Mucosa of stomach (tissue), 1 donor: ENCODE data around the gene RPL36AL.
"Not testable (repeated sequence)": the region's sequence is repeated elsewhere in the genome, so short reads cannot be mapped to it uniquely, and the experiment has no call there.

Experiments
- H3K27me3 ChIP-seq: one replicate; pipeline ENCODE4 v1.7.0; 2013; ENCODE audit warnings: mild to moderate bottlenecking, low read length; ENCODE audit not compliant: control insufficient read depth, insufficient read depth
- H3K36me3 ChIP-seq: one replicate; pipeline ENCODE4 v1.7.0; 2013; ENCODE audit warnings: low read length; ENCODE audit not compliant: control insufficient read depth, insufficient read depth
- H3K4me1 ChIP-seq: one replicate; pipeline ENCODE4 v1.7.0; 2013; ENCODE audit warnings: mild to moderate bottlenecking, low read length; ENCODE audit not compliant: control insufficient read depth, insufficient read depth
- H3K4me3 ChIP-seq: one replicate; pipeline ENCODE4 v1.7.0; 2013; ENCODE audit warnings: low read length
- H3K9ac ChIP-seq: one replicate; pipeline ENCODE4 v1.7.0; 2013; ENCODE audit warnings: mild to moderate bottlenecking, low read length, moderate library complexity
- H3K9me3 ChIP-seq: one replicate; pipeline ENCODE4 v1.7.0; 2013; ENCODE audit warnings: mild to moderate bottlenecking, low read length, moderate library complexity; ENCODE audit not compliant: control insufficient read depth
- donor health status: Pancreatic carcinoma.

Gene RPL36AL

DNA sequence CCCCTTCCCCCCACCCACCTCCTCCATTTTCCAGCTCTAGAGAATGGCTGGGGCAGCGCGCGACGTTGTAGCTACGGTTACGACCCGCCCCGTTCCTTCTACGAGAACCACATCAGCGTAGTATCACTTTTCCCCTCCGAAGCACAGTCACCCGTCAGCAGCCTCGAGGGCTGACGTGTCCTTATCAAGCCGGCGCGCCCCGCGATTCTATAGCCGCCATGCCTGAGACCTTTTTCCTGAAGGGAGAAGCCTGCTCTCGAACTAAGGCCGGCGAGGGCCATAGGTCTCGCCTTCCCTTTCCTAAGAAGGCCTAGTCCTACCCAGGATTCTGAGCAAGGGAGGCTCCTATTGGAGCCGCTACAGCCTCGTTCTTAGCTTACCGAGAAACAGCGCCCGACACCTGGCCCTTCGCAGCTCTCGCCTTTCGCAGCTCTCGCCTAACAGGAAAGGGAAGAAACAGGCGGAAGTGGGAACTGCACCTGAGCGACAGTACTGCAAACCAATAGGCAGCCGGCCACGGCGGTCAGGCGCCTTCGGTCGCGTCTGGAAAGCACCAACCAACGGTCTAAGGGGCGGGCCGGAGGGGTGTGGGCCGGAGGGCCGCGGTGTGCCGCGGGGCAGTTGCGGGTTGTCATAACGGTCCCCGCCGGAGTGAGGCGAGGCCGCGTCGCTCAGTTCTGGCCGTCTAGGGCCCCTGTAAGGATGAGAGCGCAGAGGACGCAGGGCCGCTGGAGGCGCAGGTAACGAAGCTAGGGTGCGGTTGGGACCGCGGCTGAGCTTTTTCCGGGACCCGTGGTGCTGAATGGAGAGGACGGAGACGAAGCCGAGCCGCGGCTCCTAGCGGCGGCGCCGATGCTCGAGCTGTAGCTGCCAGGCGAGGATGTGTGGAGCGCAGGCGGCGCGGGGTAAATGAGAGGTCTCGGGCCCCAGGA lies at the start of gene RPL36AL, which contains the start of gene MGAT2:
TSS of gene RPL36AL (minus strand) at position 445 of the 932 bp plus-strand sequence. CDS start 1,522 bp downstream, outside the sequence.
TSS of gene MGAT2 (plus strand) at position 618 of the 932 bp plus-strand sequence. CDS start 470 bp downstream, outside the sequence.
- Histone ChIP-seq H3K4me3 (peak within 1 kb of the TSS; percentile 74), H3K36me3 (no peaks in the 10 kb centered on the region), H3K9me3 (no peaks in the 10 kb centered on the region), H3K4me1 (peaks cover 6% of the 10 kb centered on the region), H3K9ac (peak within 1 kb of the TSS; percentile 95), H3K27me3 (no peaks in the 10 kb centered on the region)

DNA sequence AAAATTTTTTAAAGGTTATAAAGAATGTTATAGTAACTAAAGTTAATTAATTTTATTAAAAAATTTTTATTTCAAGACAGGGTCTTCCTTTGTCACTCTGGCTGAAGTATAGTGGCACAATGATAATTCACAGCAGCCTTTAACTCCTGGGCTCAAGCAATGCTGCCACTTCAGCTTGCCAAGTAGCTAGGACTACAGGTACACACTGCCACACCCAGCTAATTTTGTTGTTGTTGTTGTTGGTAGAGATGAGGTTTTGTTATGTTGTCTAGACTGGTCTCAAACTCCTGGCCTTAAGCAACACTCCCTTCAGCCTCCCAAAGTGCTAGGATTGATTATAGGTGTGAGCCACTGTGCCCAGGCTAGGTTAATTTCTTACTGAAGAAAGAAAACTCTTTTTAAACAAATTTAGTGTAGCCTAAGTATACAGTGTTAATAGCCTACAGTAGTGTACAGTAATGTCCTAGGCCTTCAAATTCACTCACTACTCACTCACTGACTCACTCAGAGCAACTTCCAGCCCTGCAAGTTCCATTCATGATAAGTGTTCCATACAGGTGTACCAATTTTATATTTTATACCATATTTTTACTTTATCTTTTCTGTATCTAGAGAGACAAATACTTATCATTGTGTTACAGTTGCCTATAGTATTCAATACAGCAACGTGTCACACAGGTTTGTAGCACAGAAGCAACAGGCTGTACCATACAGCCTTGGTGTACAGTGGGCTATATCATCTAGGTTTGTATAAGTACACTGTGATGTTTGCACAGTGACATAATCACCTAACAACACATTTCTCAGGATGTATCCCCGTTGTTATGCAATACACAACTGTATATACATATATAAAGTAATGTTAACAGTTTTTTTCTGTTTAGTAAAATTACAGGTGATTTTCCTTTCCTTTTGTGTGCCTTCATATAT lies 39.4 kb upstream of the RPL36AL start:
- Histone ChIP-seq H3K27me3 (no peaks in the 10 kb centered on the region), H3K4me1 (peaks cover 18% of the 10 kb centered on the region), H3K9me3 (no peaks in the 10 kb centered on the region), H3K4me3 (no peak overlapping the region), H3K36me3 (no peaks in the 10 kb centered on the region), H3K9ac (no peak overlapping the region)

DNA sequence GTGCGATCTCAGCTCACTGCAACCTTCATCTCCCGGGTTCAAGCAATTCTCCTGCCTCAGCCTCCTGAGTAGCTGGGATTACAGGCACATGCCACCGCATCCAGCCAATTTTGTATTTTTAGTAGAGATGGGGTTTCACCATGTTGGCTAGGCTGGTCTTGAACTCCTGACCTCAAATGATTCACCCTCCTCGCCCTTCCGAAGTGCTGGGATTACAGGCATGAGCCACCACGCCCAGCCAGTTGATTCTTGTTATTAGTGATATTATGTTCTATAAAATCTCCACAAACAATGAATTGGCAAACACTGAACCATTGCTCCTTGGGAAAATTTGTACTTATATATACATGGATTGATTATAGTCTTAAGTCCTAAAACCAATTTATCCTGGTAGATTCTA lies 37.1 kb upstream of the RPL36AL start:
- H3K4me3 ChIP-seq, H3K36me3 ChIP-seq, H3K9ac ChIP-seq, H3K9me3 ChIP-seq, H3K27me3 ChIP-seq: not testable (repeated sequence)
- peaks cover 18% of the 10 kb centered on the region for H3K4me1 ChIP-seq

DNA sequence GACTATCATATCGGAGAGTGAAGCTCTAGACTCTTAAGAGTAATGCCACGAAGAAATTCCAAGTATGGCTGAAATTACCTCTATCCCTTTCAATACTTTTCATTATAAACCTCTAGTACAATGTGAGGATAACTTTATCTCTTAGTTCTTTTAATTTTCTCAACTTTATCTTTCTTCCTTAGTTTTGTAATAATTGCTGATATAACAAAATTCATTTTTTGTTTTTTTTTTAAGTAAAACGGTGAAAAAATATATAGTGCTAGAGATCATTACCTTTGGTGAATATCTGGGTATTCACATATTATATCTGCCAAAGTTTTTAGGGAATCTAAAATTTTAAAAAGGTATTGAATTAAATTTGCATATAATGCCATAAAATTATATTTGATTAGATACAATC lies 34.1 kb upstream of the RPL36AL start:
- Histone ChIP-seq H3K9me3 (no peaks in the 10 kb centered on the region), H3K36me3 (no peaks in the 10 kb centered on the region), H3K9ac (no peak overlapping the region), H3K4me1 (peaks cover 11% of the 10 kb centered on the region), H3K4me3 (no peak overlapping the region), H3K27me3 (no peaks in the 10 kb centered on the region)

DNA sequence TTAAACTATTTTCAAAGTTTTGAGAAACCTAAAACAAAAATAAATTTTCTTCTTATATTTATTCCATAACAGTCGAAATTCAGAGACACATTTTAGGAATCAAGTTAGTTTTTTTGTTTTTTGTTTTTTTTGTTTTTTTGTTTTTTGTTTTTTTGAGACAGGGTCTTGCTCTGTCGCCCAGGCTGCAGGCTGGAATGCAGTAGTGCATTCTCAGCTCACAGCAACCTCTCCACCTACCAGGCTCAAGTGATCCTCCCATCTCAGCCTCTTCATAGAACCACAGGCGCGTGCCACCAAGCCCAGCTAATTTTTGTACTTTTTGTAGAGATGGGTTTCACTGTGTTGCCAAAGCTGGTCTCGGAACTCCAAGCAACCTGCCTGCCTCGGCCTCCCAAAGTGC lies 33.1 kb upstream of the RPL36AL start:
- peaks cover 10% of the 10 kb centered on the region for H3K4me1 ChIP-seq
- H3K36me3 ChIP-seq, result no peaks in the 10 kb centered on the region
- H3K4me3 ChIP-seq, result no peak overlapping the region
- no peaks in the 10 kb centered on the region for H3K9me3 ChIP-seq
- H3K27me3 ChIP-seq, result no peaks in the 10 kb centered on the region
- H3K9ac ChIP-seq, result no peak overlapping the region

DNA sequence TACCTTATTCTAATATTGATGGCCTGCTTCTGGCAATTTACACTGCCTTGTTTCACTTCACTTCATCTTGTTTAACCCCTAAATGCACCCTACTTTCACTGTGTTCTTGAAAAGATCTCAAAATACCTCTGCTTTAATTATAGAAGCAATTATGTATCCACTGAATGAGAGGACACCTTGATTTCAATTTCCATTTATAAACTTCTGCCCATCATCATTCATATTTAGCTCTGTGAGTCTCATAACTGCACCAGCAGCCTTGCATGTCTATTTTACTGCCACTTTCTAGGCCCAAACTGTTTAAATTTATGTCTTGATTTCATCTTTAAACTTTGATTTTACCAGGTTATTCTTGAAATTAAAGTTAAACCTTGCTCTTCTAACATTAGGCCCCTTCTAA lies 21.7 kb upstream of the RPL36AL start:
- Histone ChIP-seq H3K9ac (peak overlapping the region; percentile 61), H3K4me1 (peaks cover 34% of the 10 kb centered on the region), H3K36me3 (no peaks in the 10 kb centered on the region), H3K27me3 (no peaks in the 10 kb centered on the region), H3K9me3 (no peaks in the 10 kb centered on the region), H3K4me3 (no peak overlapping the region)

DNA sequence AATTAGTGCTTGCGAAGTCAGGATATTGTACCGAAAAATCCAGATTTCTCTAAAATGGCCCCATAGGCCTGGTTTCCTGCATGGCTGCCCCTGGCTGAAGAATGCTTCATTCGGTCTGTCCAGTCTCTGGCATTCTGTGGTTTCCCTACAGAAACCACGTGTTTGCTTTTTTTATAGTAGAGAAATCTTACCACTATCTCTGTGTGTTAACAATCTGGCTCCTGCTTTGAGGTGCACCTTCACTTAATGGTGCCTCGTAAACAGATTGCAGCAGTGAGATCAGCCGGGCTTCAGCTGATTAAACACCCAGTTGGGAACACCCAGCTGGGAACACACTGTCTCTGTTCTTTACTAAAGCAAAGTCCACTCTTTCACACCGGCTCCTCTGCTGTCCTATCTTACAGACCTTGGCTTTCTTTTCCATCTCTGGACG lies 21.3 kb upstream of the RPL36AL start:
- Histone ChIP-seq H3K4me1 (peaks cover 38% of the 10 kb centered on the region), H3K27me3 (no peaks in the 10 kb centered on the region), H3K4me3 (no peak overlapping the region), H3K9me3 (no peaks in the 10 kb centered on the region), H3K9ac (peak overlapping the region; percentile 61), H3K36me3 (no peaks in the 10 kb centered on the region)

DNA sequence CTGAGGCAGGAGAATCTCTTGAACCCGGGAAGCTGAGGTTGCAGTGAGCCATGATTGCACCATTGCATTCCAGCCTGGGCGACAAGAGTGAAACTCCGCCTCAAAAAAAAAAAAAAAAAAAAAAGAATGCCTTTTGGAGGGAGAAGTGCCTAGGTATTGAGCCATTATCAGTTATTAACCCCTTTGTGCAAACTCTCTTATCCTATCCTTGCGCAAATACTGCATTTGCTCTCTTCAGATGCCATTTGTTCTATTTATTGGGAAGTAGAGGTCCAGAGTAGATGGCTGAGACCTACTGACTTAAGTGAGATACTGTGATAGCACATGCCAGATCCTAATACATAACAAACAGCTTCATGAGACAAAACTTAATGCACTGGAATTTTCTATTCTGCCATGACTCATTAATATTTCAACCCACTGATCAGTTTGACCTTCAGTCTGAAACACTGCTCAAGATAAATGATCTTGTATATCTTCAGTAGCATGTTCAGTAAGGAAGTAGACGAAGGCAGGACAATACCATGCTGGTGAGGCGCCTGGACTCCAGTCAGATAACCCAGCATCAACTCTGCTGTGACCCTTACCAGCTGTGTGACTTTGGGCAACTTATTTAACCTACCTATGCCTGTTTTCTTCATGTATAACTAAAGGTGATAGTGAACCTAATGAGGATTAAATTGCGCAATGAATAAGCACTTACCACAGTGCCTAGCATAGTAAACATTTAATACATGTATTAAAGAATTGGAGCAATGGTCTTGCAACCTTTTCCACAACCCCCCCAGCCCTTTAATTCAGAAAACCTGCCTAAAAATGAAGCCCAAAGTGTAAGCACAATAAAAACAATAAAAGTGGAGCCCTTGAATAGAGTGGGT lies 20.4 kb upstream of the RPL36AL start:
- Histone ChIP-seq H3K9ac (no peak overlapping the region), H3K36me3 (no peaks in the 10 kb centered on the region), H3K27me3 (no peaks in the 10 kb centered on the region), H3K9me3 (no peaks in the 10 kb centered on the region), H3K4me3 (no peak overlapping the region), H3K4me1 (peaks cover 48% of the 10 kb centered on the region)

DNA sequence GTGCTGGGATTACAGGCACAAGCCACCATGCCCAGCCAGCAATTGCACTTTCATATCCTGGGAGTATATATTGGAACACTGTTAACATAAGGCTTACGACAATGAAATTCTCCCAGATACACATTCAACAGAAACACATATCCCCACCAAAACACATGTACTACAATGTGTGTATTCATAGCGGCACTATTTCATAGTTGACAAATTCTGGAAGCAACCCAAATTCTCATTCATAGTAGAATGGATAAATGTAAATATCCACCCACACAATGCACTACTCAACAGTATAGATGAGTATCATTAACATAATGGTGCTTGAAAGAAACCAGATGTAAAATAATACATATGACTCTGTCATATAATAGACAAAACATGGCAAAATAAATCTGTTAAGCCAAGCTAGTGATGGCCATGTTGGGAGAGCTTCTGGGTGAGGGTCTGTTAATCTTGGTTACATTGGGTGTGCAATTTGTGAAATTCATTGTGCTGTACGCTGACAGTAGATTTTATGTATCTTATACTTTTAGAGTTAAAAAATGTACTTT lies 17.2 kb upstream of the RPL36AL start:
- peaks cover 46% of the 10 kb centered on the region for H3K4me1 ChIP-seq
- H3K9me3 ChIP-seq, result no peaks in the 10 kb centered on the region
- no peak overlapping the region for H3K9ac ChIP-seq
- H3K27me3 ChIP-seq, result no peaks in the 10 kb centered on the region
- H3K4me3 ChIP-seq, result no peak overlapping the region
- H3K36me3 ChIP-seq, result no peaks in the 10 kb centered on the region

DNA sequence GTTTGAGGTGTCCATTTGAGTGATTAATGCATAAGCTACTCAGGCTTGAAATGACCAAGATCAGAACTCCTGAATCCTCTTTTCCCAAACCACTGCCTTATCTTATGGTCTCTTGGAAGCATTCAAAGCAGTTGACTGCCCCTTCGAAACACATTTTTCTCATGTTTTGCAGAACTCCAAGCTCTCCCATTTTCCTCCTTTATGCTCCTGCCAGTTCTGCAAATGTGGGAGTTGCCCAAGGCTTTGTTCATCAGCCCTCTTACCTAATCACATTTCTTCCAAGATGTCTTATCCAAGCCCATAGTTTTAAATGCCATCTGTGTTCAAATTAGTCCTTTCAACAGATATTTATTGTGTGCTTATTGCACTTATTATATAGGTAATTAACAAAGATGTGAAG lies 16.4 kb upstream of the RPL36AL start:
- peaks cover 39% of the 10 kb centered on the region for H3K4me1 ChIP-seq

More for the DNA sequence above, 16.4 kb upstream of the RPL36AL start:
- no peaks in the 10 kb centered on the region for H3K27me3 ChIP-seq
- H3K9ac ChIP-seq, result no peak overlapping the region
- H3K36me3 ChIP-seq, result no peaks in the 10 kb centered on the region
- no peak overlapping the region for H3K4me3 ChIP-seq
- H3K9me3 ChIP-seq, result no peaks in the 10 kb centered on the region
